ENCODE measurements around the gene LINS1. TPM values are rescaled to one million over a fixed set of nuclear protein-coding genes. Genes with fewer than 3 reads are reported as not detected.

Gene LINS1
- total RNA-seq, 1 donor from 2014 or later, result 36.3 TPM

GRCh38 chr15:100565591-100565990 lies 36.4 kb downstream of the LINS1 start:
- FAIRE-seq (no peak), DNase-seq (ENCODE audit: low spot score in 2 of 2) (no peak)

- DNase-seq (ENCODE audit: low spot score in 2 of 2), result no peak
- FAIRE-seq, result no peak
Observed at GRCh38 chr15:100560323-100560722, 41.7 kb downstream of the LINS1 start.

DNA sequence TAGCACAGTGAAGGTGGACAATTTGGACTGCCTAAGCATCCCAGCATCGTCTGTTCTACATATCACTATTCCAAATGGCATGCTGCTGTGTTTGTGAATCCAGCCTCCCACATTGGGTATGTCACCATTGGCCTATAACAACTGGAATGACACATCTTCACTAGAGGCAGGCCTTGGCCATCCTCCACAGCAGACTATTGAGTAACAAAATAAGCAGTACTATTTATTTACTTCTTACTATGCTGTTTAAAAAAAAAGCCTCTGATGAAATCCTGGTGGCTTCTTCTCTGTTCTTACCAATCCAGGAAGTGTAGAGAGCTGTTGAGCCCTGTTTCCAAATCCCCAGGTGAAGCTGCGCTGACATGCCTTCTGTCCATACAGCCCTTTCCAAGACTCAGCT lies 42.7 kb downstream of the LINS1 start:
- FAIRE-seq (no peak), DNase-seq (ENCODE audit: low spot score in 2 of 2) (no peak)

DNA sequence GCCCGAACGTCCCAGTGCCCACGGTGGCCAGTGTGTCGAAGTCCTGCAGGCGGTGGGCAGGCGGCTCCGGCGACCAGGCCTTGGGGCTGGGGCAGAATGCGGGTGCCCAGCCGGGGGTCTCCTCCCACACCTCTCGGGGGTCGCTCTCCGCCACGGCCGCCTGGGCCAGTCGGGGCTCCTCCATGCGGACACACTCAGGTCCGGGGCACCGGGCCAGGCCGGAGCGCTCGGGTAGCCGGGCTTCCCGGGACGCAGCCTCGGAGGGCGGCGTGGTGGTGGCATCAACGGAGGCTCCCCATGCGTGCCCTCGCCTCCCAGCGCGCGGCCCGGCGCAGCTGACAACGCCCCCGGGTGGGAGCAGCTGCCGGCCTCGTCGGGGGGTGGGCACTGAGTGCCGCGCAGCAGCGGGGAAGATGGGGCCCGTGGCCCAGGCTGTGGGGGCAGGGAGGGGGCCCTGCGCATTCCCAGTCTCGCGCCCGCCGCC lies 43.2 kb downstream of the LINS1 start:
- FAIRE-seq, result no peak

GRCh38 chr15:100553468-100553867 lies 48.5 kb downstream of the LINS1 start:
- no peak for DNase-seq (ENCODE audit: low spot score in 2 of 2)
- FAIRE-seq, result no peak

More for the DNA sequence above, 43.2 kb downstream of the LINS1 start:
- DNase-seq (ENCODE audit: low spot score in 2 of 2), result no peak

DNA sequence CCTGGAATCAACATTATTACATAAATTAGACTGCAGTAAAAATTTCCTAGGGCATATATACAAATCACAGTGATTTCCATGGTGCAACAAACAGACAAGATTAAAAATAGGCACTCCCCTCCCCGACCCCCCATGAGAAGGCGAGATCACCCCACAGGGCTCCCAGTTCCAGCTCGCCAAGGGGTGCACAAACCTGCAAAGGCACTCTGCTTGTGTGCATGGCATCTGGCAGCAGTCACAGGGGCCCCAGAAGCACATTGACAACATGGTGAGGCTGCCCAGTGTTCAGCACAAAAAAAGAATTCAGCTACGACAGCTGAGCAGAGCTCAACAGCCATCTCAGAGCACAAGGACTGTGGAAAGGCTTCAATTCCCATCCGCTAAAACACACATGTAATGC lies 54.0 kb downstream of the LINS1 start:
- FAIRE-seq, result no peak
- DNase-seq (ENCODE audit: low spot score in 2 of 2), result no peak

DNA sequence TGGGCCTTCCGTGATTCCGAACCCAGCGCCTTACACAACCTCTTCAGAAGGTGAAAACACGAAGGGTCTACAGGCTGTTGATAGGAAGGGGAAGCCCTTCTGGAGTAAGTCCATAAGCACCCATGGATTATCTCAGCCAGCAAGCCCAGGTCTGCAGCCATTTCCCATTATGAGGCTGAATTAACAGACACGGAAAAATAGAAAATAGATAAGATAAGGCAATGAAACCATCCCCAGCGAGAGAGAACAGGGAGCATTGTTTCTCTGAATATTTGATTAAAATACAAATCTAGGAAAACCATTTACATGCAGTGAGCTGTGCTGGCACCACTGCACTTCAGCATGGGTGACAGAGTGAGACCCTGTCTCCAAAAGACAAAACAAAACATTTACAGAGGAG lies 57.0 kb downstream of the LINS1 start:
- no peak for DNase-seq (ENCODE audit: low spot score in 2 of 2)
- FAIRE-seq, result no peak

- DNase-seq (ENCODE audit: low spot score in 2 of 2) (no peak), FAIRE-seq (no peak)
Observed at GRCh38 chr15:100544338-100544841, 57.6 kb downstream of the LINS1 start.

GRCh38 chr15:100542290-100542689 lies 59.7 kb downstream of the LINS1 start:
- no peak for FAIRE-seq
- no peak for DNase-seq (ENCODE audit: low spot score in 2 of 2)

- no peak for FAIRE-seq
- no peak for DNase-seq (ENCODE audit: low spot score in 2 of 2)
Observed at GRCh38 chr15:100537331-100537730, 64.7 kb downstream of the LINS1 start.

GRCh38 chr15:100536733-100537132 lies 65.3 kb downstream of the LINS1 start:
- DNase-seq (ENCODE audit: low spot score in 2 of 2) (no peak), FAIRE-seq (no peak)

DNA sequence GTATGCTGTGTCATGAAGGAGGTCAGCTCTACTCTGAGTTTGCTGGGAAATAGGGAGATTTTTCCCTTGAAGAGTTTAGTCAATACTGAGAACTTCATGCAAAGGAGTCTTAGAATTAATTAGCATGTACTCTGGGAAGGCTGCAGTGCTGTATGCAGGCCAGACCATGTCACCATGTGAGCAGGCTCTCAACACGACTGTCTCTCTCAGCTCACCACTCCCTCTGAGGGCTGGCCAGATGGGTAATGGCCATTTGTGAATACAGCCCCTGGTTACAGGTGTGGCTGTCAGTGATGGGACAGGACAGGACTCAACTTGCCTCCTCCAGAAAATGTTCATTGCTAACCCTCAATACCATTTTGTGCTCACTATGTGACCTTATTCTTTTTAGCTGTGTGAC lies 68.1 kb downstream of the LINS1 start:
- FAIRE-seq (no peak), DNase-seq (ENCODE audit: low spot score in 2 of 2) (no peak)

GRCh38 chr15:100531823-100532327 lies 70.1 kb downstream of the LINS1 start:
- FAIRE-seq (no peak), DNase-seq (ENCODE audit: low spot score in 2 of 2) (no peak)

DNA sequence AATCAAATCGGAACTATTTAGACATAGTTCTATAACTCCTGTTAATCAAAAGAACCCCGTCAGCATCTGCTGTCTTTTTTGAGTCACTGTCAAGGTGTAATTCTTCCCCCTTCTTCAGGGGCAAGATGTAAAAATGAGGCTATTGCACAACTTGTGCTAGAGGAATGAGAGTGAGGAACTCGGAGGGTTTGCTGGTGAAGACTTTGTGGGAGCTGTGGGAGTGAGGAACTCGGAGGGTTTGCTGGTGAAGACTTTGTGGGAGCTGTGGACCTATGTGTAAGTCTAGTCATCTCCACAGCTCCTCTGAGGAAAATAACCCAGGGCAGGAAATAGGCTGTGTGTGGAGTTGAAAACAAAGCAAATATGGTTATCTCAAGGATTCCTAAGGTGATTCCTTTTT lies 70.8 kb downstream of the LINS1 start:
- FAIRE-seq (no peak), DNase-seq (ENCODE audit: low spot score in 2 of 2) (no peak)

GRCh38 chr15:100529556-100529955 lies 72.4 kb downstream of the LINS1 start:
- FAIRE-seq, result no peak
- no peak for DNase-seq (ENCODE audit: low spot score in 2 of 2)

- no peak for FAIRE-seq
- DNase-seq (ENCODE audit: low spot score in 2 of 2), result no peak
Observed at GRCh38 chr15:100528833-100529428, 73.1 kb downstream of the LINS1 start, which contains the start of gene CERS3. Gene CERS3 (minus strand): TSS chr15:100528950. CDS start chr15:100501849, 27,101 bp downstream.

DNA sequence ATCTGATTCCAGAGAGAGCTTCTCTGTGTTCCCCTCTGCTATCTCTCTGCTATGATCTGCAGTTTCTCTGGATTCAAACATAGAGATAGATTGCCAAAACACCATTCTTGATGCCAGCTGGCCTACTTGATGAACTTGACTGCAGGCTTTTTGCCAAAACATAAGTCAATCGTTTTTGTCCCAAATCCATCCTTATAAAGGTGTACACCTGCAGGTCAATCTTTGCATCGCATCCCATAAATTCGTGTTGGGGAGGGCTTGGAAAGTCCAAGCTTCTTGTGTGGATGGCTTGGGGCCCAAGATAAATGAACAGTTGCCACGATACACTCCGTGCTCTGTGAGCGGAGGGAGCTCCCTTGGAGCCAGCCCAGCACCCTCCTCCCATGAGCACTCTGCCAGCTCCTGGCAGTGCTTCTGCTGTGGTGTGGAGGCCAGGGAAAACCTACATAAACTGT lies 75.9 kb downstream of the LINS1 start:
- peak; percentile 24 to 30 for DNase-seq (ENCODE audit: low spot score in 2 of 2)
- no peak for FAIRE-seq

DNA sequence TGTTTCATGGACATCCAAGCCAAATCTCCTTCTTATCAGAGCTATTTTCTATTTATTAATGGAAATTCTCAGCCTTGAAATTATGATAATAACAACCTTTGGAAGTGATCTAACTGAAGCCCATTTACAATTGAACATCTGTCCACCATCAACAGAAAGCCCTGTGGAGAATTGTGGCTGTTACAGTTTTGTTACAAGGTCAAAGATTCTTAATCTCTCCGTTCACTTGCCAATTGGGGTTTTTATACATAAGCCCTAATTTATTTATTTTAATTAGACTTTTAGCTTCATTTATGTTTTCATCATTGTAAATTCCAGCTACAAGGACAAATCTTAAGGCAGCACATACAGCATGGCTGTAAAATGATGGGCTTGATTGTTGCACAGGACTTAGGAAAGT lies 76.5 kb downstream of the LINS1 start:
- no peak for FAIRE-seq

DNA sequence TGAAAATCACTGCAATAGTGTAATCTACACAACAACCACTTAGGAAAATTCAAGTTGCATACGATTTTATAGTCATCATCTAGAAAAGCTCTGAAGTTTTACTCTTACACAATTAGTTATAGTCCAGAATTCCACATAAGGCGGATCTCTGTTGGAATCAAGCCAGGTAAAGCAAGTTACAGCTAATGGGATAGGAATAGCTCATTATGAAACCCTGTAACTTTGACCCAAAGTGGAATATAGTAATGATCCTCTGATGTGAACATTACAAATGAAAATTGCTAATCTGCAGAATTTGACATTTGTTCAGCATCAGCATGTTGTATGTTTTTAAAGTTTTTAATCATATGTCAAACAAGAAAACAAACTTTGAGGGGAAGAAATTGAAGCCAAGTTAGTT lies 77.7 kb downstream of the LINS1 start:
- DNase-seq (ENCODE audit: low spot score in 2 of 2) (no peak), FAIRE-seq (no peak)

More for the DNA sequence above, 76.5 kb downstream of the LINS1 start:
- no peak for DNase-seq (ENCODE audit: low spot score in 2 of 2)

- FAIRE-seq, result no peak
- DNase-seq (ENCODE audit: low spot score in 2 of 2), result no peak
Observed at GRCh38 chr15:100521907-100522306, 80.1 kb downstream of the LINS1 start.

DNA sequence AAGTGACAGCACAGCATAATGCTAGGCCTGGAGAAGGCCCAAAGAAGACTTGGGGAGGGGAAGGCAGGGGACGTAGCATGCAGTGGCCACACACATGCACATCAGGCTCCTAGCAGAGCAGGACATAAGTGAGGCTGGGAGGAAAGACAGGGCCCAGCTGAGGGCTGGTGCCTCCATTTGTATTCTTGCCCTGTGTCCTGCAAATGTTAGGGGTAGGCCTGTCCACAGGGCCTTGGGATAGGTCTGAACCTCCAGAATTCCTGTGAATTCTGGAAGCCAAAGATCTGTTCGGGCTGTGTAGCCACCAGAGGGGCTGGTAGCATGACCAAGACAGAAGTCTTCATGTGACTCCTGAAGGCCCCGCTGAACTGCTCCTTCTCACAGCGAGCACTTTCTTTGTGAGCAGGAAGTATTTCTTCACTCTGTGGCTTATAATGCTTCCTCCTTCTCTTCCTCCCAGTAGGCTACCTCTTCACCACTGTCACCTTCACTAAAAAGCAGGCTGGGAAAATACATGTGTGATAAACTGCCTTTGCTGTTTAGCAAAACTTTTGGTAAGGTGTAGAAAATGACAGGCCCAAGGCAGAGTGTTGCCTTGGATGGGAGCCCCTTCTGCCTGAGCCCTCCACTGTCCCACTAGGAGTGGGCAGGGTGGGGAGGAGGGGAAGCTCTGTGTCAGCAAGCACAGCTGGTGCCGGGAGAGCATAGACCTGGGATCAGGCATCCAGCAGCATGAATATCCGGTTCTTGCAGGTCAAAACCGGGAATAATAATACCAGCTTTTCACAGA lies 81.7 kb downstream of the LINS1 start:
- DNase-seq (ENCODE audit: low spot score in 2 of 2) (no peak), FAIRE-seq (no peak)

All from frontal cortex (tissue), 4 donors.